RWPE1 (cell line): ENCODE measurements around the gene WBP2.
"Not testable (repeated sequence)": the region's sequence is repeated elsewhere in the genome, so short reads cannot be mapped to it uniquely, and the experiment has no call there.

ENCODE experiments used
- CTCF ChIA-PET: fragments of 350-600 bp; sonication (Branson Sonifier 250); formaldehyde crosslinking; extraction: SDS; loops from one replicate; lab custom pipeline; 2021; lab: Yijun Ruan, JAX
- POLR2A ChIA-PET: fragments of 400-600 bp; formaldehyde crosslinking; extraction: SDS; loops from one replicate; lab custom pipeline; 2020; ENCODE audit warnings: antibody characterized with exemption; ENCODE audit not compliant: low non-redundant PET; lab: Yijun Ruan, JAX
- DNase-seq: peaks from one replicate; pipeline ENCODE4 v3.0.0; 2012; ENCODE audit warnings: low spot score
- H3K27ac ChIP-seq: fragments of 450-650 bp; 2 replicates; pipeline ENCODE4 v1.5.1; 2017
- CTCF ChIP-seq: fragments of 450-650 bp; conservative IDR thresholded peaks from 2 replicates; pipeline ENCODE4 v1.5.1; 2017; ENCODE audit warnings: low read depth, mild to moderate bottlenecking

The WBP2 gene

GRCh38 chr17:75856062-75856756, 1.1 kb upstream of the WBP2 start:
- peak; percentile 31 for TF ChIP-seq CTCF
- peak; percentile 26 for DNase-seq
- H3K27ac ChIP-seq = peak overlapping the region; percentile 92
- CTCF ChIA-PET = interaction anchor here (0.6 to 1.6 kb wide), 11 partner anchors 10 to 355 kb away, joined by 3 to 14 read pairs (median 3); partner anchors contain the start of genes SMIM5 and TRIM65
- POLR2A ChIA-PET = interaction anchor here (0.6 to 2.1 kb wide), 7 partner anchors 11 to 73 kb away, joined by 3 to 11 read pairs (median 4); partner anchors contain the start of gene UNC13D

GRCh38 chr17:75854881-75855309, 240 bp downstream of the WBP2 start:
- peak overlapping the region; percentile 92 for H3K27ac ChIP-seq
- POLR2A ChIA-PET = interaction anchor here (0.5 to 2.1 kb wide), 7 partner anchors 10 to 86 kb away, joined by 3 to 11 read pairs (median 4); partner anchors contain the start of genes FBF1, TRIM47 and UNC13D
- TF ChIP-seq CTCF = no peak
- CTCF ChIA-PET = interaction anchor here (0.5 to 2.4 kb wide), 5 partner anchors 10 to 192 kb away, joined by 3 to 14 read pairs (median 4); partner anchors contain the start of gene TRIM65
- DNase-seq = peak; percentile 25

- no peak for TF ChIP-seq CTCF
- CTCF ChIA-PET = interaction anchor here (0.5 to 2.4 kb wide), 6 partner anchors 9 to 543 kb away, joined by 3 to 12 read pairs (median 3); no protein-coding TSS in a partner anchor
- DNase-seq = peak; percentile 60
- POLR2A ChIA-PET = interaction anchor here (2.1 kb wide), 1 partner anchor 9 kb away, joined by 11 read pairs; the partner anchor contains the start of gene UNC13D
- H3K27ac ChIP-seq = peak overlapping the region; percentile 92
These were observed 910 bp downstream of the WBP2 start for GRCh38 chr17:75854101-75854748.

GRCh38 chr17:75853433-75853832, 1.7 kb downstream of the WBP2 start:
- no peak for TF ChIP-seq CTCF
- ChIA-PET CTCF (interaction anchor here (0.5 to 2.4 kb wide), 5 partner anchors 8 to 542 kb away, joined by 3 to 12 read pairs (median 3); no protein-coding TSS in a partner anchor), POLR2A (interaction anchor here (0.6 kb wide), 1 partner anchor 14 kb away, joined by 6 read pairs; no protein-coding TSS in a partner anchor)

GRCh38 chr17:75851693-75851991, 3.5 kb downstream of the WBP2 start:
- POLR2A ChIA-PET, CTCF ChIA-PET, DNase-seq: not testable (repeated sequence)
- peak overlapping the region; percentile 92 for H3K27ac ChIP-seq

More at GRCh38 chr17:75853433-75853832, 1.7 kb downstream of the WBP2 start:
- no peak for DNase-seq
- H3K27ac ChIP-seq = peak overlapping the region; percentile 92

GRCh38 chr17:75850928-75851692, 4.0 kb downstream of the WBP2 start:
- ChIA-PET CTCF (no interaction called here), POLR2A (no interaction called here)
- TF ChIP-seq CTCF = no peak
- no peak for DNase-seq
- peak overlapping the region; percentile 92 for H3K27ac ChIP-seq
